CD4-positive, alpha-beta T cell treated with Interleukin-4 for 4 hours (primary cell): ENCODE data around the gene AIFM2.
"Not testable (repeated sequence)": the region's sequence is repeated elsewhere in the genome, so short reads cannot be mapped to it uniquely, and the experiment has no call there.

ENCODE experiments used
- DNase-seq: peaks from one replicate; pipeline ENCODE4 v3.0.0-alpha.2; 2020

Gene AIFM2

DNA sequence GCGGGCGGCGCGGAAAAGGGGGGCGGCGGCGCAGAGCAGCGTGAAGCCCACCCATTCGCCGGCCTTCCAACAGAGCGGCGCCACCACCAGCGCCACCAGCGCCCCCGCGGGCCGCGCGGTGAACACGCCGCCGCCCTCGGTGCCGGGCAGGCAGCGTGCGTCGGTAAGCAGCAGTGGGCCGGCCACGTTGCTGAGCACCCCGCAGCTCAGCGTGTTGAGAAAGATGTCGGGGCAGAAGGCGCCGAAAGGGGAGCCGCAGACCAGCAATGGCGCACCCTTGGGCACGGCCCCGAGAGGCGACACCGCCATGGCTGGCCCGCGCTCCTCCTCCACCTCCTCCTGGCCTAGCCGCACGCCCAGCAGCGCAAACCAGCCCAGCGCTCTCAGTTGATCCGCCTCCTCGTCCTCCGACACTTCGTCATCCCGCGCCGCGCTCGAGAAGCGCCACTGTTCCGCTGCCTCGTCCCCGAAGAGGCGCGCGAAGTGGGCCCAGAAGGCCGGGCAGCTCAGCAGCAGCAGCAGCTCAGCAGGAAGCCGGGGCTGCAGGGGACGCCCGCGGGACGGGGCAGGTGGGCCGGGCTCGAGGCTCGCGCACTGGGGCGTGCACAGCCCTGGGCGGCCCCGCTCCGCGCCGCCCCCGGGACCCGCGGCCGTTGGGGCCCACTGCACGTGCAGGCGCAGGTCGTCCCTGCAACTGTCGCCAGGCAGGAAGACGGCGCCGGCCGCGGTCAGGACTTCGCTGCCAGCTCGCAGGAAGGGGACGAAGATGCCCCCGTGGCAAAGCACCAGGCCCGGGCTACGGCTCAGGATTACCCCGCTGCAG, 13.3 kb upstream of the AIFM2 start:
- peak; percentile 62 for DNase-seq

DNA sequence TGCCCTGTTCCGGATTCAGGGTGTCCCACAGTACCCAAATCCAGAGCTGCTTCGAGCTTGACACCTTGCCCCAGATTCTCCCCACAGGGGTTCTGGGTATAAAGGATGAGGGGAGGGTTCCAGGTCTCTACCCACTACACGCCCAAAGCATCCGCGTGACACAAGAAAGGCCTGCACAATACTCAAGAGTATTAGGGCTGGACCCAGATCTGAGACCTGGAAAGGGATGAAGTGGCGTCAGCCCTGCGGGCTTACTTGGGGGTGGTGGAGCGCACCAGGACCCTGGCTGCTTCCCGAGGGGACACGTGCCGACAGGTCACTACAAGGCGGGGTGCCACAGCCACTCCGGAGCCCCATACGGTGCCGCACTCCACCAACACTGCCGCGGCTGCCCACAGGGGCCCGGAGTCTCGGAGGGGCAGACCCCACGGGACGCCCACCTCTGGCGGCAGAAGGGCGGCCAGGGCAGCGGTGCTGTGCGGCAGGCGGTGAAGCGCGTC, 12.6 kb upstream of the AIFM2 start:
- DNase-seq: no peak

DNA sequence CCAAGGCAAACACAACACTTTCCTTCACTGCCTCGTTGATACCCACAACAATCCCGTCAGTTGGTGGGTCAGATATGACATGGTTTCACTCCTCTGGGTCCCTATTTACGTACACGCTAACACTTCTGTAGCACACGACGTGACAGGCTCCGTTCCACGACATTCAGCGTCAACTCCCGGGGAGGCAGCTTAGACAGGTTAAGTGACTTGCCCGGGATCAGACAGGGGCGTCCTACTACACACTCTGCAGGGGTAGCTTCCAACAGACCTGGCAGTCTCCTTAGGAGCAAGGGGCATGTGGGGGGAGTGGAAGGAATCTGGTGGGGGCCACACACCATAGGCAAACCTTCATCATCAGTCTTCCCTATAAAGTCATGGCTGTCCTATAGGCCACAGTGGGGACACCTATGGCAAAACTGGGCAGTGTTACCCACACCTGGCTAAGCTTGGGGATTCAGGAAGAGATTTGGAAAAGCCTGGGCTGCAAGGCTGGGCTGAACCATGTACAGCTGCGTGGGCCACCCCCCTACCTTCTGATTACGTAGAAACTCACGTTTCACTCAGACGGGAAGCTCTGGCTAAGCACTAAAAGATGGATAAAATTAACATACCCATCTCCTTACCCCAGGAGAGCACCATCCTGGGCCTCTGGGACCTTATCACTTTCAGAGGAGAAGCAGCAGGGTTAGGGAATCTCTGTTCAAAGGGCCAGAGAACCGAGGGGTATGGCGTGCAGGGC, 11.9 kb upstream of the AIFM2 start:
- DNase-seq: no peak

DNA sequence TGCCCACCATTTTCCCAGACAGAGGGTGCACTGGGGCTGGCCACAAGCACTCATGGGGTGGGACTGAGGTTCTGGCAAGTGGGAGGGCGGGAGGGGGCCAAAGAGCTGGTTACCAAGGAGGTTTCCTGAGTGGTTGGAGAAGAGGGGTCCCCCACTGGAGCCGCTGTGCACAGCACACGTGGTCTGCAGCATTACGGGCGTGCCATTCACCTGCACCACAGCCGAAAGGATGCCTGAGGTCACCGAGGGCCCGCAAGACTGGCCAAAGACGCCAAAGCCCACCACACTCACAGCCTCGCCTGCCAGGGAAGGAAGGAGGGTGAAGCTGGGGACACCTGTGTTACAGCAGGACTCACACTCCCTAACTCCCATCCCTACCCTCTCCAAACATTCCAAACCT, 9.9 kb upstream of the AIFM2 start:
- DNase-seq: no peak

DNA sequence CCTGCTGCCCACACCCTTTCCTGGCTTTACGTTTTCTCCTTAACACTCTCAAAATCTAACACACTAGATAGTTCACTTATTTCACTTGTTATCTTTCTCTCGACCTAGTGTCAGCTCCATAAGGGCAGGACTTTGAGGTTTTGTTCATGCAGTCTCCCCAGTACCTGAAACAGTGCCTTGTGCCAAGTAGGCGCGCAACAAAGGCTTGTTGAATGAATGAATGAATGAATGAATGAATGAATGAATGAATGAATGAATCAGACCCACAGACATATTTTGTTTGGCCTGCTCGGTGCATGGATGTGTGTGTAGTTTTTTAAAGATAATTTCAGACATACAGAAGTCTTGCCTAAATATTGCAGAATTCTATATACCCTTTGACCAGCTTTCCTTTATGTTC, 7.7 kb upstream of the AIFM2 start:
- DNase-seq: no peak

DNA sequence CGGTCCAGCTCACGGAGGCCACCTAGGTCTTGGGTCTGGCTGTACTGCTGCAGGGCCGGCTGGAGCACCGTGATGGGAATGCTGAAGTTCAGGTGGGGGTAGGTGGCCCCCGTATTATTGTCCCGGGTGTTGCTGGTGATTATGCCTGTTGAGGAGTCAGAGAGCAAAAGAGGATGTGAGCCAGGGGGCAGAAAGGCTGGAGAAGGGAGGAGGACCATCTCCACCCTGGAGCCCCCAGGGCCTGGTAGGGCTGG, 7.3 kb upstream of the AIFM2 start:
- no peak for DNase-seq

DNA sequence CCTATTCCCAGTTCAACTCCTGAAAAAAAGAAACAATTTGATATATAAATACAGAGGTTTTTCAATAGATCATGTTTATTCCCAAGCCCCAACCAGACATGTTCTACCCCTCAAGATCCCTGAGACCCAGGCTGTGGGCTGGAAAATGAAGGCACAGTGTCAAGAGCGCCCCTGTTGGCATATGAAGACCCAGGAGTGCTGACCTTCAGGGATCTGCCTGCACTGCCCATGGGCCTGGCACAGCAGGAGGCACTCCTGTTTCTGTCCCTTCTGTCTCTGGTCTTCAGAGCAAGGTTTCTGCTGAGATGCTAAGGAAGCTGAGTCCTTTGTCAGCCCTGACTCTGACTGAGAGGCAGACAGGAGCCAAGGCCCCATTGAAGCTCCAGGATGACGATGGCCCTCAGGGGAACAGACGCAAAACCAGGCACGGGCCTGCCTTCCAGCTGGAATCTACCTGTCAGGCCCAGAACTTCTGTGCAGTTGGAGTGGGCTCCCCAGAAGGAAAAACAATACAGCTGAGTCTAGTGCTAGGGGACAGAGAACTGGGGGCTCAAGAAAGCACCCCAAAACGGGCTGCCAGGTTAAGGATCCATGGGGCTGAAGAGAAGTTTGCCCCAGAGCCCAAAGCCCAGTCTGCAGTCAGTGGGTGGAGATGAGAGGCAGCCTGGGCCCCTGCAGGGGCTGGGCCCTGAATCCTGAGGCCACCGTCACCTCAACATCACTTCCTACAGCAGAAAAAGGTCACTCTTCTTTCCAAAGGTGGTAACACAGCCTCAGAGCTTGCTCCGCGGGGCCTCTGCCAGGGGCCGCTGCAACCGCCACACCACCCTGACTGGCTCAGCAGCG, 6.7 kb upstream of the AIFM2 start:
- DNase-seq: no peak

DNA sequence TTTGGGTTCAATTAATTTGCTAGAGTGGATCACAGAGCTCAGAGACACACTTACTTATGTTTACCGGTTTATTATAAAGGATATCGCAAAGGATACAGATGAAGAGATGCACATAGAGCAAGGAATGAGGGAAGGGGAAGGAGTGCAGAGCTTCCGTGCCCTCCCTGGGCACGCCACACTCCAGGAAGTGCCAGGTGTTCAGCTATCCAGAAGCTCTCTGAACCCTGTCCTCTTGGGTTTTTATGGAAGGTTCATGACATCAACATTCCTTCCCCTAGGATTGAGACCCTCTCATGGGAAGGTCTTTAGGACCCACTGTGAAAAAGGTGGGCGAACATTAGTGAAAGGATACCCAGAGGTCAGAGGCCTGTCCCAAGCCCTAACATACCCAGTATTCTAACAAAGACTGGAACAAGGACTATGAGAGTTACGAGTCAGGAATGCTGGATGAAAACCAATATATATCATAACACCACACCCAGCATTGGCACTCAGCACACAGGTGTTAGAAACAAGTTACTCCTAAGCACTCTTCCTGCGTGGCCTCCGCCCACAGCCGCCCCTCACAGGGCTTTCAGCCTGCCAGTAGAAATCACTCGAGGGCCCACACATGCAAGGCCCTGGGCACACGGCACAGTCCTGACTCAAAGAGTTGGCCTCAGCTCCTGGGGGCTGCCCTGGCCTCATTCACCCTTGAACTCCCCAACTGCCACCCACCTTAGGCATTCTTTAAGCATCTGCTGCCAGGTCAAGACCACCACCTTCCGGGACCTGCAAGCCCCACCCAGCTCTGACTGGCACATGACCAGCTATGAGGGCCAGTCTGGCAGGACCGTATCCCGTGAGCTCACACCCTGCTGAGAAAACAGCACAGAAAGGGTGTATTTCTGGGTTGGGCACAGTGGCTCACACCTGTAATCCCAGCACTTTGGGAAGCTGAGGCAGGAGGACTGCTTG, 5.6 kb upstream of the AIFM2 start:
- no peak for DNase-seq

DNA sequence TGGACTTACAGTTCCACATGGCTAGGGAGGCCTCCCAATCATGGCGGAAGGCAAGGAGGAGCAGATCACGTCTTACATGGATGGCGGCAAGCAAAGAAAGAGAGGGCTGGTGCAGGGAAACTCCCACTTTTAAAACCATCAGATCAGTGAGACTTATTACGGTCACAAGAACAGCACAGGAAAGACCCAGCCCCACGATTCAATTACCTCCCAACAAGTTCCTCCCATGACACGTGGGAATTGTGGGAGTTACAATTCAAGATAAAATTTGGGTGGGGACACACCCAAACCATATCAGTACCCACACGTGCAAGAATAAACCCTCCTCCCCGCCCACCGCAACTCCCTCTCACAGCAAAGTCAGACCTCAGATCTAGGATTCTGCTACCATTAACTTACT, 4.5 kb upstream of the AIFM2 start:
- no peak for DNase-seq

DNA sequence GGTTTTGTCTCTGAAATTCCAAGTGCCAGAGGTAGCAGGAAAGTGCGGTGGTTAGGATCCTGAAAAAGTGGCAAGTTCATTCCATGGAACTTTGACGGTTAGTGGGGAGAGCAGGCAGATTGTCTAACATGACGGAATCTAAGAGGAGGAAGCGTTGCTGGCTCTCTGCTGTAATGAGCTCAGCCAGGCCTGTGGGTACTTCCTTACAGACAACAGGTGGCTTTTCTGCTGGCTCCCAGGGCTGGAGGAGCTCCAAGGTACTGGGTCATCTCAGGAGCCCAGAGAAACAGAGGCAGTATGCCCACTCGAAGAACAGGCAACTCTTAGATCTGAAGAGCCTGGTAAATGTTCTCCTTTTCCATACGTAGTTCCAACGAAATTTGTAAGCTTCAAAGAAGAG, 3.1 kb upstream of the AIFM2 start:
- no peak for DNase-seq

DNA sequence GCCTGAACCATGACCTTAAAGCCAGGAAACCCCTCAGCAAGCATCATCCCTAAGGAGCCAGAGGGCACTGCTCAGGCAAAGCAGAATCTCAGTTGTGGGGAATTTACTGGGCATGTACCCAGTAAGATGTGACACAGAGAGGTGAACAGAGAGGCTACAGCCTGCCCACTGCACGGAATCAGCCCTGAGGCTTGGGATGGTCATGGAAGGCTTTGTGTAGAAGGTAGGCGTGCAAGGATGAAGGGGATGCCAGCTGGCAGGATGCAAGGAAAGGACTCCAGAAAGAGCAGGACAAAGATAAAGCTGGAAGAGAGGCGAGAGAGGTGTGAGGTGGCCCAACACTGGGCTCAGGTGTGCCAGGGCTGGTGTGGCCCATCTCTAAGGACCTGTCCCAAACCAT, 2.4 kb upstream of the AIFM2 start:
- DNase-seq: no peak

DNA sequence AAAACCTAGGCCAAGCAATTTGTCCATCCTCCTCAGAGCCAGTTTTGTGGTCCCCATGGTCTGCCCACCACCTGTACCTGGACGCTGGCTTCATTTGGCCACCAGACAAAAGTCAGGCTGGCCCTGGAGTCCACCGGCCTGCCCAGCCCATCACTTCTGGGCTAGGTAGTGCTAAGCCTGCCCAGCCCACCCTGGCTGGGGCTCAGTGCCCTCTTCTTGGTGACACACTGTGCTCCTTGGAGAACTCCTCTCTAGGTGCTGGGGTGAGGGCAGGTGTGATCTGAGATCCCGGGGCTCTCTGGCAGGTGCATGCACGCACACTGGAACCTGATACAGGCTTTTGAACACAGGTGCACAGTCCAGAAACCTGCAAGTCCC, 1.1 kb downstream of the AIFM2 start:
- DNase-seq: no peak

DNA sequence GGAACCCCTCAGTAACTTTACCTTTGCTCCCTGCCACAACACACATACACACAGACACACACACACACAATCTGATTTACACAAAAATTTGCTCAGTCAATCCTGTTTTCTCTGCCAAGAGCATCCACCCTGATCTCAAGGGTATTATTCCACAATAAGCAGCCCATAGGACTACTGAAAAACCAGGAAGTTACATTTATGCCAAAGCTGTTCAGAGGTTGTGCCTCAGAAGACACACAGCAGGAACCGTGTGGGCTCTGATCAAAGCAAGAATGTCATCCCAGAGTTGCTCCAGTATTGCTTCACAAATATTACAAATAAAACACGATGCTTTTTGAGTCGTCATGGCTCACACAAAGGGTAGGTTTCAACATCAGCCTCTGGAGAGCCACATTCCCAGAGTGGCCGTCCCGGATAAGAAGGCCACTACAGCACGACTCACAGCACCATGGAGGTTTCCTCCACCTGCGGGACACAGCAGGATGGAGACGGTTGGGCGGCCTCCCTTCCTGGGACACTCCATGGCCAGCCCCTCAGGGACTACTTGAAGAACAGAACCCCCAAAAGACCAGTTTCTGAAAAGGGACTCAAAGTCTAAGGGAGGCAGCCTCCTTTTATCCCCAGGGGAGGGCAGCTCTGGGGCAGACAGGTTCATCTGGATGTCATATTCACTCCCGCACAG, 1.6 kb downstream of the AIFM2 start:
- no peak for DNase-seq

DNA sequence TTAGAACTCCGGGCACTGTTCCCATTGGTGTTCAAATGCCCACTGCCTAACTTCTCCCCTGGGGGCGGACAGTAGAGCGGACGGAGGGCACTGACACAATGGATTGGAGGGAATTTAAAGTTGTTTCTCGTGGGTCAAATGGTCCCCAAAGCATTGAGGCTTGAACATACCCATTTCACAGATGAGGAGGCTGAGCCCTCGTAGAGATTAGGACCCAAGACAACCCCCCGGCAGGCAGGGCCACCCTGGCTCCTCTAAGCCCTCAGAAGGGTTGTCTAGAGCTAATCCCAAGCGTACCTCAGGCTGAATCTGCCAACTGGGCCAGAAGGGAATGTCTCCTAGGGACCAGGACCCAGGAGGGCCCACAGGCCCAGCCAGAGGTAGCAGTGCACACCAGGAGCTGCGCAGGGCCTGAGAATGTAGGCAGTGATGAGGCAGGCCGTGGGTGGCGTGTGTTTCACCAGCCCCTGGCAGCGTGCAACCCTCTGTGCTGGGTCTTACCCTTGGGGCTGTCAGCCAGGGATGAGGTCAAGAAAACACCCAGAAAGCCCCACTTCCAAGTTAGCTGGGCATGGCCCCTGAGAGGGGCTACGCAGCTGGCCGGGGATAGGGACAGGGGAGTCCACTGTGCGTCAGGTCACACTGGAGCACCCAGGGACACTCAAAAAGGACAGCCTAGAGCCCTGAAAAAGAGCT, 5.8 kb downstream of the AIFM2 start:
- no peak for DNase-seq

DNA sequence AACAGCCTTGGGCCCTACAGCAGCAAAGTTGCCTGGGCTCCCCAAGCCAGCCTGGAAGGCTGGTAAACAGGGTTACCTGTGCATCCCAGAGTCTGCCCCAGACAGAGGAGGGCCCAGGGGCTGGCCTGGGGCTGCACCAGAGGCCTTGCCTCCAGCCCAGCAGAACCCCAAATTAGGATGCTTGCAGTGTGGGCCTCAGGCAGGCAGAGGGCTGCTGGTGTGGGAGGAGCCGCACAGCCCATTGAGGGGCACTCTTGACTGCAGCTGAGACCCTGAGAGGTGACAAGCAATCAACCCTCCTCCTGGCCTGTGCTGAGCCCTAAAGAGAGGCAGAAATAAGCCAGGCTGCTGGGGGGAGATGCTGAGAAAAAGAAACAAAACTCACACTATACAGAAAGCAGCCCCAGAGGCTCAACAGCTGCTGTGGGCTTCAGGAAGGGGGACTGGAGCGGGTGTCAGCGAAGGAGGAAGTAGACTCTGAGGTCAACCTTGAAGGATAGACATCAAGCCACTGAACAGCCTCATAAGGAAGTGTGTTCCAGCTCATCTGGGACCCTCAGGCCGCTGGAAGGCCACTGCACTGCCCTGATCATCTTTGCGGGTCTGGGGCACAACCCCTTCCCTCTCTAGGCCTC, 6.6 kb downstream of the AIFM2 start:
- no peak for DNase-seq

DNA sequence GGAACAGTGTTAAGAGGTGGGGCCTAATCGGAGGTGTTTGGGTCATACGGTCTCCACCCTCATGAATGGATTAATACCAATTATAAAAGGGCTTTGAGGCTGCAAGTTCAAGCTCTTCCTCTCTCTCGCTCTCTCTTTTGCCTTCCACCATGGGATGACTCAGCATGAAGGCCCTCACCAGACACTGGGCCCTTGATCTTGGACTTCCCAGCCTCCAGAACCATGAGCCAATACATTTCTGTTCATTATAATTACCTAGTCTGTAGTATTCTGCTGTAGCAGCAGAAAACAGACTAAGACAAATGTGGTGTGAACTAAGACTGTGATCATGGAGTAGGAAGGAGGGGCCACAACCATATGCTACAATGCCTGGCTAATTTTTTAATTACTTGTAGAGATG, 7.7 kb downstream of the AIFM2 start:
- DNase-seq: no peak

DNA sequence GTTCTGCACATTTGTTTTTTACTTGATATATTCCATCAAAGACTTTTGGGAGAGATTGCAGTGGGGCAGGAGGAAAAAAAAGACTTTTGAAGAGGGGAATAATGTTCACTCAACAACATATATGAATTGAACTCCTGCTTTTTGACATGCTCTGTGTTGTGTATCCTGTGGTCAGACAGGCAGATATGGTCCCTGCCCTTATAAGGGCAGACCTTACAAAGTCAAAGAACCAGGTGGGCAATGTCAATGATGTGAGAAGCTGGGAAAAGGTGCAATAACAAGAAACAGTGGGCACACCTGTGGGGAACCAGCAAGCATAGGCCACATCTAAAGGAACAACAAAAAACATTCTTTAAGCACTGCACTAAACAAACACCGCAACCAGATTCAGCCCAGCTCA, 8.2 kb downstream of the AIFM2 start:
- DNase-seq: no peak

DNA sequence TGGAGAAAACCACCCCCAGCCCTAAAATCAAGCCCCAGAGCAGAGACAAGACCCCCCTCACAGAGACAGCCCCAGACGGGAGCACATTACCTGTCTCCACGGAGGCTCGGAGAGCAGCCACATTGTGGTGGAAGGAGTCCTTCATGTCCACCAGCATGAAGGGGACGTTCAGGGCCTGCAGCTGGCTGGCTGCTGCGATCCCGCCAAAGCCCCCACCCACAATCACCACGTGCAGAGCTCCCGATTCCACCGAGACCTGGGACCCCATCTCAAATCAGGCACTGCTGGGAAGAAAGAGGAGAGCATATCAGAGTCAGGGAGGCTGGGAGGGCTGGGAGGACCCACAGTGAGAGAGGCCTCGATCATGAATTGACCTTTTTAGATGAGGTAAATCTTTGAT, 8.8 kb downstream of the AIFM2 start:
- no peak for DNase-seq

DNA sequence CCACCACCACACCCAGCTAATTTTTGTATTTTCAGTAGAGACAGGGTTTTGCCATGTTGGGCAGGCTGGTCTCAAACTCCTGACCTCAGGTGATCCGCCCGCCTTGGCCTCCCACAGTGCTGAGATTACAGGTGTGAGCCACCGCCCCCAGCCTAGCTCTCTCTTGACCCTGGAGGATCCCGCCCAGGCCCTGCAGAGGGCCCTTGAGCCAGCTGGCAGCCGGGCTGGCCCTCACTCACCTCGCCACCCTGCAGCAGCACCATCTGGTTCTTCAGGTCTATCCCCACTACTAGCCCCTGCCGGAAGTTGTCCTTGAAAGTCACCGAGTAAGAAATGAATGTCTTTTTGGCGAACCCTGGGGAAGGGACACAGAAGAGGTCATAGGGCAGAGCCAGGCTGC, 9.5 kb downstream of the AIFM2 start:
- DNase-seq: not testable (repeated sequence)

DNA sequence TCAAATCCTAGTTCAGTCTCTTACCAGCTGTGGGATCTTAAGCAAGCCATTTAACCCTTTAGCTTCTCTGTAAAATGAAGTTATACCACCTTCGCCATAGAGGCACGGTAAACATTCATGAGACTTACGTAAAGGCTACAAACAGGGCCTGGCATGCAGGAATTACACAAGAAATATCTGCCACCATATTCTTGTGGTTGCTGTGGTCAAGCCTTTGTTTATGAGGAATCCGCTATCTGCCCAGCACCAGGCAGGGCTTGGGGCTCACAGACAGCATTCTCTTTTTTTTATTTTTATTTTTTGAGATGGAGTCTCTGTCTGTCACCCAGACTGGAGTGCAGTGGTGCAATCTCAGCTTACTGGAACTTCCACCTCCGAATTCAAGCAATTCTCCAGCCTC, 9.9 kb downstream of the AIFM2 start:
- DNase-seq: no peak
